Renal cortical epithelial cell (primary cell): ENCODE results near the gene SLCO4A1. TPM values are rescaled to one million over a fixed set of nuclear protein-coding genes. Genes with fewer than 3 reads are reported as not detected.

ENCODE experiments used
- DNase-seq: peaks from one replicate; pipeline ENCODE4 v3.0.0-alpha.2; 2011; ENCODE audit warnings: low read depth
- total RNA-seq: library from RNA; depleted of rRNA; stranded (reverse); fragments of >200 nt; gene quantifications from 2 replicates; pipeline ENCODE4 v1.2.3, GENCODE V29; 2014

The SLCO4A1 gene
- total RNA-seq, 1 donor from 2014 or later, result 6.1 TPM

DNA sequence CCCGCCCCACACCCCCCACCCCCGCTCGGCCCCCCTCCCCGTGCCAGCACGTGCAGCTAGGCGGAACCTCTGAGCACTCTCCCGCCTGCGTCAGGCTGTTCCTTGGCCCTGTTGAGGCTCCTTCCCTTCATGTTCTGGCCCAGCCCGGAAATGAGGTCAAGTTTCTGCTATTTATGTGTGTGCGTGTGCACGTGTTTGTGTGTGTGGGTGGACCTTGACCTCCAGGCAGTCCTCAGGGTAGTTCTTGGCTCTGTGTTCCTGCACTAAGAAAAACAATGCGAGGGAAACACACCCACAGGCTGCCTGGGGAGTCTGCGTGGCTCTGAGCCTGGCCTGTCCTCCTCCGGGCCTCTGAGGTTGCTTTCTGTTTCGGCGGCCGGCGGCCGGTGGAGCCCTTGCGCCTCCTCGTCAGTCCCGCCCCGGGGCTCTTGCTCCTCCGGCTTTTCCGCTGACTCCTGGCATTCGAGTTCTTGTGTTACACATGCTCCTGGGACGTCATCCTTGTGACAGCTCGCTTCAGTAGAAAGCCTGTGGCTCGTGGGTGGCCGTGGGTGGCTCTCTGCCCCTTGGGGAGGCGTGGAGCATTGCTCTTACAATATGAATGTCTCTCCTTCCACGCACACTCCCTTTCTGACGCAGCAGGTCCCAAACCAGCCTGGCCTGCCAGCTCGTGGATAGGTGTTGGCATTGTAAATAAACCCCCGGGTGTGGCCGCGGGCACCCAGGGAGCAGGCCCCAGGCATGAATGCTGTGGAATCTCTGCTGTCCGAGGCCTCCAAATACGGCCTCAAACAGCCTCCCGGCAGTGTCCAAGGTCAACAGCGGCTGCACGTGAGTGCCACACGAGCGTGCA, 10.0 kb downstream of the SLCO4A1 start:
- DNase-seq, result peak; percentile 99

- DNase-seq, result no peak
Measured at GRCh38 chr20:62652894-62653305, 10.6 kb downstream of the SLCO4A1 start.

DNA sequence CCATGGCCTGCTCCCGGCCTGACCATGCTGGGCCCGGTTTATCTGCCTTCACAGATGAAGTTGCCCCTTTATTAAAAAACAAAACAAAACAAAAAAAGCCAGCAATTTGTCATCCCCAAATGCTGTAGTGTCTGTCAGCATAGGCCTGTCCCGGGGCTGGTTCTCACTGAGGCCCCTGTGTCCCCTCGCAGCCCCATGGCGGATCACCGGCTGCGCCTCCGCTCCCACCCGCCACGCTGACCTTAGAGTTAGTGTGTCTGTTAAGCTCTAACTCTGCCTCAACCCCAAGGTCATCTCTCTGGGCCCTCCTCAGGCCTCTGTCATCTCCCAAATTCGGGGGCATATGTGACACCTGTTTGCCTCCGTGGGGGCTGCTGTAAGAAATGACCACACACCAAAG, 11.1 kb downstream of the SLCO4A1 start:
- DNase-seq, result no peak

DNA sequence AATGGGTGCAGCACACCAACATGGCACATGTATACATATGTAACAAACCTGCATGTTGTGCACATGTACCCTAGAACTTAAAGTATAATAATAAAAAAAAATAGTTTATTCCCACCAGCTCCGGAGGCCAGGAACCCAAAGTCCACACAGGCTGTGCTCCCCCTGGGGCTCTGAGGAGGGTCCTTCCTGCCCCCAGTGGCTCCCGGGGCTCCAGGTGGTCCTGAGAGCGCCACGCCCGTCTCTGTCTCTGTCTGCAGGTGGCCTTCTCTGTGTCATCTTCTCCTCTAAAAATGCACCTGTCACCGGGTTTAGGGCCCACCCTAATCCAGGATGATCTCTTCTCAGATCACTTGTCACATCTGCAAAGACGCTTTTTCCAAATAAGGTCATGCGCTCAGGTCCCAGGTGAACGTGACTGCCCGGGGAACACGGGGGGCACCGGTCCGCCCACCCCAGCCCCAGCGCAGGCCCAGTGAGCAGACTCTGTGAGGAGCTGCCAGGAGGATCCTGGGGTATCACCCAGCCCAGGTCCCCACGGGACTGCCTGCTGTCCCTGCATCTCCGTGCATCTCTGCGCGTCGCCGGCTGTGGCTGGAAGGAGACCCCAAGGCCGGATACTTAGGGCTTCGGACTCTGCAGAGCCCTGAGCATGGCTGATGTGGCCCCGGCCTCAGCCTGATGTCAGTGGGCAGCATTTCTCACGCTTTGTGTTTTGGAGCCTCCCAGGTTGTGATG, 11.8 kb downstream of the SLCO4A1 start:
- no peak for DNase-seq

- no peak for DNase-seq
Measured at GRCh38 chr20:62655282-62656196, 13.2 kb downstream of the SLCO4A1 start.

- DNase-seq, result no peak
Measured at GRCh38 chr20:62656197-62656918, 14.1 kb downstream of the SLCO4A1 start.

DNA sequence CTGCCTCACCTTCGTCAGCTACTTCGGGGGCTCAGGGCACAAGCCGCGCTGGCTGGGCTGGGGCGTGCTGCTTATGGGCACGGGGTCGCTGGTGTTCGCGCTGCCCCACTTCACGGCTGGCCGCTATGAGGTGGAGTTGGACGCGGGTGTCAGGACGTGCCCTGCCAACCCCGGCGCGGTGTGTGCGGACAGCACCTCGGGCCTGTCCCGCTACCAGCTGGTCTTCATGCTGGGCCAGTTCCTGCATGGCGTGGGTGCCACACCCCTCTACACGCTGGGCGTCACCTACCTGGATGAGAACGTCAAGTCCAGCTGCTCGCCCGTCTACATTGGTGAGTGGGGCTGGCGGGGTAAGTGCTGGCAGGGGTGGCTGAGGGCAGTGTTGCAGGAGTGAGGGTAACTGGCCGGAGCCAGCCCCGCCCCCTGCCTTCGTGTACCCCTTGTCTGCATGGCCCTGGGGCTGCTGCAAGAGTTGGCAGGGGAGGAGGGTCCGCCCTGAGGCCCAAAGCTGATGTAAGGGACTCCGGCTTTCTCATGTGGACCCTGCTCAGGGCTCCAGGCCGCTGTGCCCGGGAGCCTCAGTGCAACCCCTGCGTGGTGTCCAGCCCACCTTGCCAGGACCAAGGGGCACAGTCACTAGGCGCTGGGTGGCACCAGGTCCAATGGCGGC, 14.8 kb downstream of the SLCO4A1 start:
- DNase-seq, result no peak

DNA sequence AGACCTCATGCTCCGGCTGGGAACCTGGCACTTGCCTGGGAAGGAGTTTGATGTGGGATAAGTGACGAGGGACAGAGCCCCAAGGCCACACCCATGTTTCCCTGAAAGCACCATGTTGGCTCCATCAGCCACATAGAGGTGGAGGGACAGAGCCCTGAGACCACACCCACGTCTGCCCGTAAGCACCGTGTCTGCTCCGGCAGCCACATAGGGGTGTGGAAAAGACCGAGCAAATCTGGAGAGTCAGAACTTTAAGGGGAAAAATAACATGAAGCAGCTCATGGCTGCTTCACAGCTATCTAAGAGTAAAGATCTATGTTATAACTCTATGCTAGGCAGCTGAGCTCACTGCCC, 15.3 kb downstream of the SLCO4A1 start:
- DNase-seq, result no peak

- DNase-seq, result no peak
Measured at GRCh38 chr20:62657956-62658355, 15.7 kb downstream of the SLCO4A1 start.

DNA sequence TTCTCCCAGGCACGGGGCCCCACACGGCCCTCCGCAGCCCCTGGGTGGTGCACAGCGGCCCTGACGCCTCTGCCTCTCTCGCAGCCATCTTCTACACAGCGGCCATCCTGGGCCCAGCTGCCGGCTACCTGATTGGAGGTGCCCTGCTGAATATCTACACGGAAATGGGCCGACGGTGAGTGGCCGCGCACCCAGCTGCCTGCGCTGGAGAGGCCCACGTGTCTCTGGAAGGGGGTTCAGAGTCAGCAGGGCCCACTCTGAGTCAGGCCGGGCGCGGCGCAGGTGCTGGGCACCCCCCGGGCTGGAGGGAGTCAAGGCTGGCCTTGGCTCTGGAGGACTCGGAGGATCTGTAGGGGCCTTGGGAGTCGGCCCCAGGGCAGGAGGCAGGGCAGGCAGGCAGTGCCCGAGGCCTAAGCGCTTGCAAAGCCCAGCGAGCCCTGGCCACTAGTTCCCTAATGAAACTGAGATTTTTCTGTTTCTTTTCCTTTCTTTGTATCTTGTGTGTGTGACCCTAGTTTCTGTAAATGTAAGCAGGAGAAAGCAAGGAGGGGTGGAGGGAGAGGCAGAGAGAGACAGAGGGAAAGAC, 16.4 kb downstream of the SLCO4A1 start:
- no peak for DNase-seq

DNA sequence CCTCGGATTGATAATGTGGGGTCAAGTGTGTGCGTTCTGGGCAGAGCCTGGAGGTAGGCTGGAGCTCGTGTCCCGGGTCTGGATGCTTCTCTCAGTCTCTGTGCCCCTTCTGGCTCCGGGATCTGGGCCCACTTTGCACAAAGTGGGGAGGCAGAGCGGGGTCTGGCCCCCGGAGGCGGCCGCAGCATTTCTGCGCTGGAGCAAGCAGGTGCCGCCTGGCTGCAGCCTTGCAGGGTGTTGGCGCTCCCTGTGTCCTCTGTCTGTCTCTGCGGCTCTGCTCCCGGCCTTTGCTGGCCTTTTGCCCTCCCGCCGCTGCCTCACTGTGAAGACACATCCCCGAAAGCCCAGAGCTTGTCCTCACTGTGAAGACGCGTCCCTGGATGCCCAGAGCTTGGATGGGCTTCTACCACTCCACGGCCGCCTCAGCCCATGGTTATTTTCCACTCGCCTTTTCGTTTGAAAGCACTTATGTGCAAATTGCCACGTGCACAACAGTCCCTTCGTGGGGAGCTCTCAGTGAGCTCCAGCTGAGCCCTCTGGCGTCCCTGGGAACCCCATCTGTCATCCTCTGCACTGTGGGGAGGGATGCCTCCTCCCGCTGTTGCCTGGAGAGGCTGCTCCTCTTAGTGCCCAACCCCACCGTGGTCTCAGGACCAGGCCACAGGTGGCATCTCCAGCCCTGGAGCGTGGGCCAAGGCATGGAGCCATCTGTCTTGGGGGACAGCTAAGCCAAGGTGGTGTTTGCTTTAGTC, 17.4 kb downstream of the SLCO4A1 start:
- no peak for DNase-seq

- no peak for DNase-seq
Measured at GRCh38 chr20:62660240-62660615, 17.9 kb downstream of the SLCO4A1 start.

- no peak for DNase-seq
Measured at GRCh38 chr20:62660768-62661167, 18.5 kb downstream of the SLCO4A1 start.

DNA sequence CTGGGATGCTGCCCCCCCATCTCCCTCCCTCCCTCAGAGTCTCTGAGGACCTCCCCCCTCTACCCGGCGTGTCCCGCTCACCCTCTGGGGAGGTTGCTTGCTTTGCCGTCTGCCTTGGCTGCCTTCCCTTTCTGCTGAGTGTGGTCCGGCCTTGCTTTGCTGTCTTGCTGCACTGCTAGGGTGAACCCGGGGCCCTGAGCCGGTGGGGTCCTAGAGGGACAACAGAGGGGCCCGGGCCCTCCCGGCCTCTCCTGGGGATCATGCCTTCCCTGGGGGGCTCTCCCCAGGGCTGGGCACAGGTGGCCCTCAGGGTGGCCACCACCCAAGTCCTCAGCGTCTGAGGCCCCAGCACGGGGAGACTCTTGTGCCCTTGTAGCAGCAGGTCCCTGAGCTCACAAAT, 19.3 kb downstream of the SLCO4A1 start:
- DNase-seq, result no peak

GRCh38 chr20:62662422-62662821, 20.1 kb downstream of the SLCO4A1 start:
- DNase-seq, result peak; percentile 60

DNA sequence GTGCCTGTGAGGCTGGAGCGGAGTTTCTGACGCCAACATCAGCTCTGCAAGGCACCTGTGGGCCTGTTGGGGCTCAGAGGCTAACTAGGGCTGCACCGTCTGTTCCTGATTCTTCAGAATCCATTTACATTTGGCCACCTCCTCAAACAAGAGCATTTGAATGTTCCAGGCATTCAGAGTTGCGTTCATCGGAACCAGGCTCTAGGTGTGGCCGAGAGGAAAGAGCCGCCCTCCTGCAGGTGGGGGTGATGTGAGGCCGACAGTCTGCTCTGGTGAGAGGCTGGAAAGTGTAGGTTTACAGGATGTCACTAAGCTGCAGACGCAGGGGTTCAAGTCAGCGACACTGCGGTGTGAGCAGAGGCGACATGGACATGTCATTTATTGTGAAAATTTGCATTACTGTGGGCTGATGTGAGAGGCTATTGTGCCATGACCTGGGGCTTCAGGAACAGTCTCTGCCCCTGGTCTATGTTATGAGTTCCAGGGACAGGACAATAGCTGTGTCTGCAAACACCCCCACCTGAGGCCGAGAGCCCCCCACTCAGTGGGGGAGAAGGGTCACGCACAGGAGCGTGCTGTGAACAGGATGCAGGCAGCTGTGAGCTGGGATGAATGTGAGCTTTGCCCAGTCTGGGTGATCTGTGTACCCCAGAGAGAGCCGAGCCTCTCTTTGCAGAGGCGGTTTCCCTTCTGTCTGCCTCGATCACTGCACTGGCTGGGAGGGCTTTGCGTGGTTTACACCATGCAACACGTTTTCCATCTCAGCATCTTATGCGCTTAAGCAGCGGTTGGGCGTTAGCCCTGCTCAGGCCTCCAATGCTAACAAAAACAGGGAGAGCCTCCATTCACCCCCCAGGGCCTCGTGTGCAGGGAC, 21.1 kb downstream of the SLCO4A1 start:
- no peak for DNase-seq

GRCh38 chr20:62664019-62664971, 22.0 kb downstream of the SLCO4A1 start:
- no peak for DNase-seq
